IMR-90 (cell line): Measurements from ENCODE around the gene SLC25A25. TPM values are rescaled to one million over a fixed set of nuclear protein-coding genes. Genes with fewer than 3 reads are reported as not detected.

Experiments used
- ATAC-seq: fragments of 200-7000 bp; cut with Tn5 transposase; 2 replicates; pipeline ENCODE4 v1.9.1; 2020; ENCODE audit warnings: low read depth, mild to moderate bottlenecking, moderate library complexity
- BruUV-seq: library from RNA; stranded (reverse); fragments of 400-500 nt; replicated peaks from 2 replicates; lab custom pipeline; 2021; lab: Mats Ljungman, UMichigan
- CTCF ChIA-PET: fragments of 300-600 bp; formaldehyde crosslinking; extraction: SDS; loops from one replicate; lab custom pipeline; 2021; ENCODE audit warnings: antibody characterized with exemption; lab: Yijun Ruan, JAX
- POLR2A ChIA-PET: fragments of 300-600 bp; sonication (Branson Sonifier 250); formaldehyde crosslinking; loops from one replicate; lab custom pipeline; 2022; ENCODE audit warnings: antibody characterized with exemption; ENCODE audit not compliant: unreplicated experiment; lab: Charles Lee
- DNase-seq: peaks from one replicate; pipeline ENCODE4 v3.0.0; 2013
- H2AFZ ChIP-seq: replicated peaks from 2 replicates; pipeline ENCODE3; 2013; ENCODE audit warnings: low read length, mild to moderate bottlenecking; ENCODE audit not compliant: poor library complexity
- H2AK5ac ChIP-seq: 2 replicates; pipeline ENCODE4 v1.6.1; 2013; ENCODE audit warnings: low read depth, low read length, inconsistent platforms
- H2AK9ac ChIP-seq: replicated peaks from 2 replicates; pipeline ENCODE3; 2013; ENCODE audit warnings: mild to moderate bottlenecking, low read depth, low read length, moderate library complexity; ENCODE audit not compliant: poor library complexity
- H2BK120ac ChIP-seq: 2 replicates; pipeline ENCODE4 v1.6.1; 2013; ENCODE audit warnings: low read depth, low read length, inconsistent platforms
- H2BK15ac ChIP-seq: 3 replicates; pipeline ENCODE4 v1.6.1; 2013; ENCODE audit warnings: low read depth, low read length, inconsistent platforms
- H2BK20ac ChIP-seq: 2 replicates; pipeline ENCODE4 v1.6.1; 2013; ENCODE audit warnings: low read depth, mild to moderate bottlenecking, inconsistent platforms, low read length, moderate library complexity
- H2BK5ac ChIP-seq: 2 replicates; pipeline ENCODE4 v1.6.1; 2013; ENCODE audit warnings: mild to moderate bottlenecking, low read depth, low read length, inconsistent platforms; ENCODE audit not compliant: poor library complexity, severe bottlenecking
- H3K14ac ChIP-seq: replicated peaks from 2 replicates; pipeline ENCODE4 v1.6.1; 2013; ENCODE audit warnings: low read depth, low read length, inconsistent platforms
- H3K18ac ChIP-seq: 2 replicates; pipeline ENCODE4 v1.6.1; 2013; ENCODE audit warnings: low read depth, low read length, control low read depth
- H3K23ac ChIP-seq: 2 replicates; pipeline ENCODE4 v1.6.1; 2013; ENCODE audit warnings: low read depth, low read length, inconsistent platforms
- H3K27ac ChIP-seq: 2 replicates; pipeline ENCODE4 v1.5.1; 2013; ENCODE audit warnings: mild to moderate bottlenecking, control low read depth, low read length; ENCODE audit not compliant: insufficient read depth
- H3K27me3 ChIP-seq: 2 replicates; pipeline ENCODE4 v1.6.1; 2013; ENCODE audit warnings: low read length; ENCODE audit not compliant: control insufficient read depth, insufficient read depth
- H3K36me3 ChIP-seq: 2 replicates; pipeline ENCODE4 v1.6.1; 2013; ENCODE audit warnings: low read length, mixed read lengths; ENCODE audit not compliant: control insufficient read depth, insufficient read depth
- H3K4ac ChIP-seq: 2 replicates; pipeline ENCODE4 v1.6.1; 2013; ENCODE audit warnings: low read depth, low read length, inconsistent platforms
- H3K4me1 ChIP-seq: 2 replicates; pipeline ENCODE4 v1.6.1; 2013; ENCODE audit warnings: low read length, mixed read lengths; ENCODE audit not compliant: control insufficient read depth, insufficient read depth
- H3K4me2 ChIP-seq: 2 replicates; pipeline ENCODE4 v1.6.1; 2013; ENCODE audit warnings: low read depth, mild to moderate bottlenecking, control low read depth, low read length, moderate library complexity
- H3K4me3 ChIP-seq: 2 replicates; pipeline ENCODE4 v1.5.1; 2013; ENCODE audit warnings: low read depth, mild to moderate bottlenecking, control low read depth, low read length, moderate library complexity; ENCODE audit not compliant: insufficient read depth
- H3K56ac ChIP-seq: 2 replicates; pipeline ENCODE4 v1.6.1; 2013; ENCODE audit warnings: low read length, inconsistent platforms; ENCODE audit not compliant: insufficient read depth; ENCODE audit errors: extremely low read depth
- H3K79me1 ChIP-seq, 2 experiments: 2 replicates each; pipeline ENCODE4 v1.6.1; 2013; ENCODE audit warnings: low read length in 2 of 2, inconsistent platforms in 1 of 2, low read depth in 1 of 2
- H3K9ac ChIP-seq: 2 replicates; pipeline ENCODE4 v1.6.1; 2013; ENCODE audit warnings: low read depth, low read length, control low read depth
- H3K9me1 ChIP-seq: 2 replicates; pipeline ENCODE4 v1.6.1; 2013; ENCODE audit warnings: low read length, inconsistent platforms; ENCODE audit not compliant: insufficient read depth
- H3K9me3 ChIP-seq: 2 replicates; pipeline ENCODE4 v1.6.1; 2013; ENCODE audit warnings: low read length; ENCODE audit not compliant: control insufficient read depth, insufficient read depth
- H4K20me1 ChIP-seq: 2 replicates; pipeline ENCODE4 v1.6.1; 2013; ENCODE audit warnings: low read length, inconsistent platforms; ENCODE audit not compliant: insufficient read depth
- H4K5ac ChIP-seq: 2 replicates; pipeline ENCODE4 v1.6.1; 2013; ENCODE audit warnings: mild to moderate bottlenecking, low read depth, low read length, control low read depth
- H4K8ac ChIP-seq, 2 experiments: 2 replicates each; pipeline ENCODE4 v1.6.1; 2013; ENCODE audit warnings: low read depth in 2 of 2, low read length in 2 of 2, control low read depth in 1 of 2, inconsistent platforms in 1 of 2
- H4K91ac ChIP-seq: 2 replicates; pipeline ENCODE4 v1.6.1; 2013; ENCODE audit warnings: low read depth, low read length, inconsistent platforms; ENCODE audit not compliant: insufficient read depth
- BHLHE40 ChIP-seq: fragments of 150-350 bp; IDR thresholded peaks from 2 replicates; pipeline ENCODE4 v1.6.1; 2016; ENCODE audit warnings: mild to moderate bottlenecking, low read depth, low read length
- CEBPB ChIP-seq: IDR thresholded peaks from 2 replicates; pipeline ENCODE4 v1.6.1; 2012; ENCODE audit warnings: low read depth, low read length, improper control_type of control experiment
- CHD1 ChIP-seq: IDR thresholded peaks from 2 replicates; pipeline ENCODE4 v1.6.1; 2012; ENCODE audit warnings: low read depth, low read length, improper control_type of control experiment
- CTCF ChIP-seq: conservative IDR thresholded peaks from 2 replicates; pipeline ENCODE4 v1.5.1; 2012; ENCODE audit warnings: mild to moderate bottlenecking, low read depth, low read length, improper control_type of control experiment
- ELK1 ChIP-seq: fragments of 150-350 bp; IDR thresholded peaks from 2 replicates; pipeline ENCODE4 v1.6.1; 2016; ENCODE audit warnings: low read depth, mild to moderate bottlenecking, low read length, moderate library complexity, borderline replicate concordance
- FOS ChIP-seq: fragments of 150-350 bp; IDR thresholded peaks from 2 replicates; pipeline ENCODE4 v1.6.1; 2016; ENCODE audit warnings: low read depth, low read length
- MAFK ChIP-seq: IDR thresholded peaks from 2 replicates; pipeline ENCODE4 v1.6.1; 2012; ENCODE audit warnings: low read depth, low read length, improper control_type of control experiment
- MAZ ChIP-seq: IDR thresholded peaks from 2 replicates; pipeline ENCODE4 v1.6.1; 2012; ENCODE audit warnings: low read depth, mild to moderate bottlenecking, low read length, improper control_type of control experiment, moderate library complexity, borderline replicate concordance
- POLR2A ChIP-seq: IDR thresholded peaks from 2 replicates; pipeline ENCODE4 v1.6.1; 2012; ENCODE audit warnings: mild to moderate bottlenecking, low read depth, low read length
- RAD21 ChIP-seq: IDR thresholded peaks from 2 replicates; pipeline ENCODE4 v1.6.1; 2012; ENCODE audit warnings: low read length, improper control_type of control experiment
- RCOR1 ChIP-seq: IDR thresholded peaks from 2 replicates; pipeline ENCODE4 v1.6.1; 2012; ENCODE audit warnings: mild to moderate bottlenecking, low read length, improper control_type of control experiment; ENCODE audit not compliant: insufficient replicate concordance
- RFX5 ChIP-seq: IDR thresholded peaks from 2 replicates; pipeline ENCODE4 v1.8.0; 2012; ENCODE audit warnings: low read depth, mild to moderate bottlenecking, low read length, moderate library complexity
- SMC3 ChIP-seq: fragments of 150-350 bp; IDR thresholded peaks from 2 replicates; pipeline ENCODE4 v1.6.1; 2016; ENCODE audit warnings: low read depth, mild to moderate bottlenecking, antibody characterized with exemption, low read length, moderate library complexity
- WGBS, 2 experiments: methylation state at CpG; one replicate each; pipeline versions ENCODE4 v1.1.5 to v1.1.7; 2013; ENCODE audit warnings: missing lambda C conversion rate in 2 of 2; ENCODE audit not compliant: insufficient read length in 1 of 2; ENCODE audit errors: extremely low coverage in 2 of 2; 5-methylcytosine and 5-hydroxymethylcytosine counted together
- dilution Hi-C: fragments of 300-500 bp; cut with HindIII; formaldehyde crosslinking; loops from one replicate; pipeline ENCODE4 v1.14.3; 2018; ENCODE audit warnings: low sequenced_read_pairs; ENCODE audit not compliant: unreplicated experiment
- in situ Hi-C: fragments of 300-500 bp; cut with MboI; formaldehyde crosslinking; loops from 3 replicates; pipeline ENCODE4 v1.14.3; 2019; ENCODE audit warnings: low sequenced_read_pairs, inconsistent platforms, mixed read lengths
- intact Hi-C: fragments of 100-400 bp; cut with micrococcal nuclease; formaldehyde crosslinking; loops from 2 replicates; pipeline ENCODE4 v1.10.0; 2022
- polyA plus RNA-seq, 3 experiments: library from polyadenylated mRNA; depleted of rRNA; stranded (reverse); fragments of >200 nt; gene quantifications; 2 replicates each; pipeline ENCODE4 v1.2.3, GENCODE V29; 2012; ENCODE audit warnings: low replicate concordance in 1 of 3
- total RNA-seq: library from RNA; depleted of rRNA; stranded (reverse); fragments of >200 nt; gene quantifications from 2 replicates; pipeline ENCODE4 v1.2.3, GENCODE V29; 2012

The SLC25A25 gene
- total and polyA plus RNA-seq, 2 of the 4 experiments (the other 2 are of a cell fraction): 14.0 to 17.9 TPM

GRCh38 chr9:128117613-128118471 lies 49.8 kb downstream of the SLC25A25 start:
- Histone ChIP-seq H4K20me1 (no peaks in the 10 kb centered on the region), H3K4me3 (no peak overlapping the region)
- intact Hi-C loops: loop anchor here (1.0 to 5.0 kb wide), 2 partner anchors 175 to 376 kb away; no protein-coding TSS in a partner anchor
- TF ChIP-seq RAD21: peak; percentile 98
- no peak for TF ChIP-seq RCOR1
- TF ChIP-seq CEBPB: no peak
- peak; percentile 50; the same call in 1 of the 2 replicates for TF ChIP-seq POLR2A
- TF ChIP-seq CTCF: peak; percentile 100; the same call in 1 of the 2 replicates
- no peak for TF ChIP-seq RFX5
- TF ChIP-seq ELK1: no peak
- peak; percentile 63 for TF ChIP-seq MAZ
- no peak for TF ChIP-seq CHD1
- no peak for TF ChIP-seq FOS
- no peak; the same call in 1 of the 2 replicates for TF ChIP-seq BHLHE40
- TF ChIP-seq SMC3: peak; percentile 99
- TF ChIP-seq MAFK: no peak; the same call in 1 of the 2 replicates

More at GRCh38 chr9:128117613-128118471, 49.8 kb downstream of the SLC25A25 start:
- no peak overlapping the region for H2BK20ac ChIP-seq
- peak overlapping the region; percentile 48; the same call in 1 of the 2 replicates for H3K23ac ChIP-seq
- no peak overlapping the region for H3K27ac ChIP-seq
- WGBS, 2 experiments: 17% methylated on average over 9 of the region's 27 CpGs; no CpG with 5 or more reads in 1 of the 2 experiments
- dilution Hi-C loops: no loop called here
- H2AFZ ChIP-seq: peak overlapping the region; percentile 96
- no peaks in the 10 kb centered on the region for H3K9me3 ChIP-seq
- H4K91ac ChIP-seq: no peak overlapping the region
- ATAC-seq (peak; percentile 89), DNase-seq (peak; percentile 80)
- CTCF ChIA-PET: interaction anchor here (0.6 to 2.0 kb wide), 17 partner anchors 9 to 606 kb away, joined by 3 to 16 read pairs (median 3); partner anchors contain the start of genes DPM2 and PTGES2
- H3K9ac ChIP-seq: no peak overlapping the region
- no peak overlapping the region for H3K18ac ChIP-seq
- BruUV-seq: no TSS peak
- peak overlapping the region in 1 of 2 experiments; percentile 67; a peak in 1 of 4 replicates for H4K8ac ChIP-seq
- H2BK5ac ChIP-seq: no peak overlapping the region
- no peak overlapping the region for H2BK120ac ChIP-seq
- H3K4me1 ChIP-seq: no peaks in the 10 kb centered on the region
- no peak overlapping the region for H2BK15ac ChIP-seq
- H3K56ac ChIP-seq: no peak overlapping the region
- H3K9me1 ChIP-seq: no peaks in the 10 kb centered on the region
- POLR2A ChIA-PET: interaction anchor here (0.7 kb wide), 1 partner anchor 40 kb away, joined by 7 read pairs; no protein-coding TSS in a partner anchor
- in situ Hi-C loops: no loop called here
- H3K36me3 ChIP-seq: peaks cover 27% of the 10 kb centered on the region; the same call in 1 of the 2 replicates
- H3K27me3 ChIP-seq: no peaks in the 10 kb centered on the region
- H3K4me2 ChIP-seq: no peak overlapping the region
- no peak overlapping the region for H3K14ac ChIP-seq
- H3K79me1 ChIP-seq: no peaks in the 10 kb centered on the region
- no peak overlapping the region for H3K4ac ChIP-seq
- no peak overlapping the region for H2AK5ac ChIP-seq
- H4K5ac ChIP-seq: no peak overlapping the region
- peak overlapping the region; percentile 78 for H2AK9ac ChIP-seq
